Measurements from ENCODE around the gene FOXP1. TPM values are rescaled to one million over a fixed set of nuclear protein-coding genes. Genes with fewer than 3 reads are reported as not detected.

The FOXP1 gene
- polyA plus RNA-seq, 1 donor from 2014 or later = 5.6 TPM

GRCh38 chr3:71520161-71521020 is 63.1 kb downstream of the FOXP1 start (continued):
- TF ChIP-seq EZH2 (IDR thresholded peaks at IDR 0.05; ENCODE audit: borderline replicate concordance, insufficient read depth, low read length, poor library complexity, severe bottlenecking) (no peak), CTCF (IDR thresholded peaks at IDR 0.05; ENCODE audit: poor library complexity, severe bottlenecking) (no peak)

- Histone ChIP-seq H3K9me3 (ENCODE audit: low read length) (no peaks in the 10 kb centered on the region), H2AFZ (ENCODE audit: low read depth, low read length) (no peak overlapping the region), H3F3A (ENCODE audit: insufficient read depth, low read length, poor library complexity, severe bottlenecking) (no peaks in the 10 kb centered on the region), H3K4me3 (ENCODE audit: low read length) (no peak overlapping the region), H3K4me2 (ENCODE audit: low read length) (no peak overlapping the region), H3K79me2 (replicated peaks; ENCODE audit: insufficient read depth, low read length) (peaks cover 6% of the 10 kb centered on the region), H3K27ac (ENCODE audit: low read length) (no peak overlapping the region), H3K9me2 (ENCODE audit: insufficient read depth, low read length) (no peaks in the 10 kb centered on the region), H3K27me3 (ENCODE audit: insufficient read depth, low read depth, low read length) (no peaks in the 10 kb centered on the region), H3K9ac (ENCODE audit: low read length) (no peak overlapping the region), H3K36me3 (ENCODE audit: insufficient read depth, low read length) (no peaks in the 10 kb centered on the region), H4K20me1 (ENCODE audit: insufficient read depth) (no peaks in the 10 kb centered on the region)
- TF ChIP-seq MXI1 (conservative IDR thresholded peaks at IDR 0.05; ENCODE audit: poor library complexity, severe bottlenecking) (no peak), SMC3 (conservative IDR thresholded peaks at IDR 0.05; ENCODE audit: poor library complexity) (no peak), CTCF (IDR thresholded peaks at IDR 0.05; ENCODE audit: poor library complexity, severe bottlenecking) (no peak), TAF1 (IDR thresholded peaks at IDR 0.05; ENCODE audit: low read depth) (no peak), POLR2AphosphoS5 (IDR thresholded peaks at IDR 0.05) (no peak)
Observed at GRCh38 chr3:71518089-71518488, 65.4 kb downstream of the FOXP1 start.

GRCh38 chr3:71517271-71517791 is 66.2 kb downstream of the FOXP1 start:
- Histone ChIP-seq H3K27me3 (ENCODE audit: insufficient read depth, low read depth, low read length) (no peaks in the 10 kb centered on the region), H3K9ac (ENCODE audit: low read length) (no peak overlapping the region), H3K36me3 (ENCODE audit: insufficient read depth, low read length) (no peaks in the 10 kb centered on the region), H3K4me3 (ENCODE audit: low read length) (no peak overlapping the region), H2AFZ (ENCODE audit: low read depth, low read length) (no peak overlapping the region), H3K4me2 (ENCODE audit: low read length) (no peak overlapping the region), H3K9me3 (ENCODE audit: low read length) (no peaks in the 10 kb centered on the region), H3K27ac (ENCODE audit: low read length) (no peak overlapping the region), H4K20me1 (ENCODE audit: insufficient read depth) (no peaks in the 10 kb centered on the region), H3K9me2 (ENCODE audit: insufficient read depth, low read length) (no peaks in the 10 kb centered on the region), H3K79me2 (replicated peaks; ENCODE audit: insufficient read depth, low read length) (peaks cover 6% of the 10 kb centered on the region), H3F3A (ENCODE audit: insufficient read depth, low read length, poor library complexity, severe bottlenecking) (no peaks in the 10 kb centered on the region)
- TF ChIP-seq RAD21 (conservative IDR thresholded peaks at IDR 0.05) (no peak), CTCF (IDR thresholded peaks at IDR 0.05; ENCODE audit: poor library complexity, severe bottlenecking) (no peak), SMC3 (conservative IDR thresholded peaks at IDR 0.05; ENCODE audit: poor library complexity) (no peak), MXI1 (conservative IDR thresholded peaks at IDR 0.05; ENCODE audit: poor library complexity, severe bottlenecking) (no peak), REST (IDR thresholded peaks at IDR 0.05; ENCODE audit: borderline replicate concordance) (no peak), POLR2AphosphoS5 (IDR thresholded peaks at IDR 0.05) (no peak)
